HepG2 (cell line): Measurements from ENCODE around the gene USP20. TPM values are rescaled to one million over a fixed set of nuclear protein-coding genes. Genes with fewer than 3 reads are reported as not detected.
A peak's percentile ranks its signal among the peaks of the same experiment; 100 is the strongest.

ENCODE experiments used
- AGO2 ChIP-seq: fragments of 200-400 bp; formaldehyde crosslinking; optimal IDR thresholded peaks from 2 replicates; pipeline ENCODE3; 2017; ENCODE audit warnings: mild to moderate bottlenecking, low read depth, low read length, moderate library complexity
- CTCF ChIP-seq: sonication (generic); formaldehyde crosslinking; IDR thresholded peaks from 2 replicates; pipeline ENCODE4 v1.5.0; 2020; ENCODE audit warnings: mild to moderate bottlenecking, missing genetic modification reagents, moderate library complexity
- HDAC2 ChIP-seq: sonication (generic); formaldehyde crosslinking; IDR thresholded peaks from 2 replicates; pipeline ENCODE4 v1.4.0; 2020; ENCODE audit warnings: missing genetic modification reagents
- HNF1B ChIP-seq: sonication (generic); formaldehyde crosslinking; IDR thresholded peaks from 2 replicates; pipeline ENCODE4 v1.5.1; 2020; ENCODE audit warnings: mild to moderate bottlenecking, moderate library complexity, missing genetic modification reagents
- KAT8 ChIP-seq: IDR thresholded peaks from 2 replicates; pipeline ENCODE4 v1.6.1; 2016; ENCODE audit warnings: missing genetic modification reagents, missing compliant biosample characterization
- POLR2AphosphoS2 ChIP-seq: IDR thresholded peaks from 2 replicates; pipeline ENCODE4 v1.6.1; 2011; ENCODE audit warnings: low read depth, low read length, improper control_type of control experiment
- RAD21 ChIP-seq: fragments of 450-650 bp; formaldehyde crosslinking; IDR thresholded peaks from 2 replicates; pipeline ENCODE4 v1.5.0; 2020; ENCODE audit warnings: mild to moderate bottlenecking
- SETDB1 ChIP-seq: sonication (generic); formaldehyde crosslinking; IDR thresholded peaks from 2 replicates; pipeline ENCODE4 v1.5.1; 2020; ENCODE audit warnings: missing genetic modification reagents, mild to moderate bottlenecking, borderline replicate concordance
- XRCC5 ChIP-seq: fragments of 200-400 bp; formaldehyde crosslinking; optimal IDR thresholded peaks from 2 replicates; pipeline ENCODE3; 2017; ENCODE audit warnings: mild to moderate bottlenecking, low read length
- YY1 ChIP-seq: IDR thresholded peaks from 2 replicates; pipeline ENCODE4 v1.6.1; 2011; ENCODE audit warnings: low read length, low read depth, moderate library complexity, mild to moderate bottlenecking; ENCODE audit not compliant: insufficient read depth, insufficient replicate concordance
- ZNF574 ChIP-seq: sonication (generic); formaldehyde crosslinking; IDR thresholded peaks from 2 replicates; pipeline ENCODE4 v1.4.0; 2020; ENCODE audit warnings: missing genetic modification reagents
- ZNF782 ChIP-seq: sonication (generic); formaldehyde crosslinking; IDR thresholded peaks from 2 replicates; pipeline ENCODE4 v1.4.0; 2020; ENCODE audit warnings: missing genetic modification reagents, mild to moderate bottlenecking, borderline replicate concordance
- ZSCAN29 ChIP-seq: sonication (generic); formaldehyde crosslinking; conservative IDR thresholded peaks from 2 replicates; pipeline ENCODE4 v1.4.0; 2020; ENCODE audit warnings: mild to moderate bottlenecking, missing genetic modification reagents
- polyA plus RNA-seq, 8 experiments: library from polyadenylated mRNA; depleted of rRNA in 3 of 8; stranded (reverse) in 7 of 8; unstranded in 1 of 8; fragments of >200 nt; fragmentation: Illumina TruSeq in 4 of 8; extraction: Trizol in 4 of 8; gene quantifications; 2 replicates each; pipeline versions ENCODE4 v1.2.1 to v1.2.3, GENCODE V29; 2011 to 2016; ENCODE audit warnings: low read depth in 4 of 8, missing spikeins in 1 of 8, mixed read lengths in 1 of 8; ENCODE audit not compliant: insufficient read depth in 1 of 8
- total RNA-seq, 5 experiments: library from RNA; depleted of rRNA; stranded (reverse); fragments of >200 nt; fragmentation: Illumina TruSeq; extraction: Trizol; gene quantifications; 2 replicates each; pipeline ENCODE4 v1.2.3, GENCODE V29; 2016; ENCODE audit warnings: low read depth in 1 of 5
- TF ChIP-seq, protein P1 (sequence below): sonication (generic); formaldehyde crosslinking; IDR thresholded peaks from 2 replicates; pipeline ENCODE4 v1.4.0; 2020; ENCODE audit warnings: low read depth, mild to moderate bottlenecking, missing genetic modification reagents
- TF ChIP-seq, protein P2 (sequence below): IDR thresholded peaks from 2 replicates; pipeline ENCODE4 v1.6.1; 2016; ENCODE audit warnings: mild to moderate bottlenecking

The USP20 gene
- total and polyA plus RNA-seq, 2 of the 13 experiments (the other 11 are each of a cell fraction or from before 2014, with no cell fraction given) = 4.4 to 5.9 TPM

DNA sequence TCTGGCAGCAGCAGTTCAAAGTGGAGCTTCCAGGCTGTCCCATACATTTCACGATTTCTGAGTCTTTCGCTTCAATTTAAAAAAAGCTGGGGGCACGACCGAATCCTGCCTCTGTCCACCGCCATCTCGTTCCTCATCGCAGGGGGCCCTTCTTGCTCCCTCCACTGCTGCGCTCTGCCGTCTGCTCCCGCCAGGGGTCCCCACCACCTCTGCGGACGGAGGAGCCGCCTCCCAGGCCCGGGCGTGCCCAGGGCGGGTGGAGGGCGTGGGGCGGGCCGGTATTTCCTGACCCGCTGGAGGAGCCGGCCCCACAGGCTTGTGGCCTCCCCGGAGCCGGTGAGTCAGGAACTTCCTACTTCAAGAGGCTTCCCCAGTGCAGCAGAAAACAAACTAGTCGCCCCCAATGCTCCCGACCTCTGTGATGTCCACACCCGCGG lies 50.4 kb downstream of the USP20 start (continued):
- TF ChIP-seq, protein P1, sequence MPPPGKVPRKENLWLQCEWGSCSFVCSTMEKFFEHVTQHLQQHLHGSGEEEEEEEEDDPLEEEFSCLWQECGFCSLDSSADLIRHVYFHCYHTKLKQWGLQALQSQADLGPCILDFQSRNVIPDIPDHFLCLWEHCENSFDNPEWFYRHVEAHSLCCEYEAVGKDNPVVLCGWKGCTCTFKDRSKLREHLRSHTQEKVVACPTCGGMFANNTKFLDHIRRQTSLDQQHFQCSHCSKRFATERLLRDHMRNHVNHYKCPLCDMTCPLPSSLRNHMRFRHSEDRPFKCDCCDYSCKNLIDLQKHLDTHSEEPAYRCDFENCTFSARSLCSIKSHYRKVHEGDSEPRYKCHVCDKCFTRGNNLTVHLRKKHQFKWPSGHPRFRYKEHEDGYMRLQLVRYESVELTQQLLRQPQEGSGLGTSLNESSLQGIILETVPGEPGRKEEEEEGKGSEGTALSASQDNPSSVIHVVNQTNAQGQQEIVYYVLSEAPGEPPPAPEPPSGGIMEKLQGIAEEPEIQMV (CRISPR knock-in tag) = peak; percentile 26; the same call in 1 of the 2 replicates
- TF ChIP-seq, protein P2, sequence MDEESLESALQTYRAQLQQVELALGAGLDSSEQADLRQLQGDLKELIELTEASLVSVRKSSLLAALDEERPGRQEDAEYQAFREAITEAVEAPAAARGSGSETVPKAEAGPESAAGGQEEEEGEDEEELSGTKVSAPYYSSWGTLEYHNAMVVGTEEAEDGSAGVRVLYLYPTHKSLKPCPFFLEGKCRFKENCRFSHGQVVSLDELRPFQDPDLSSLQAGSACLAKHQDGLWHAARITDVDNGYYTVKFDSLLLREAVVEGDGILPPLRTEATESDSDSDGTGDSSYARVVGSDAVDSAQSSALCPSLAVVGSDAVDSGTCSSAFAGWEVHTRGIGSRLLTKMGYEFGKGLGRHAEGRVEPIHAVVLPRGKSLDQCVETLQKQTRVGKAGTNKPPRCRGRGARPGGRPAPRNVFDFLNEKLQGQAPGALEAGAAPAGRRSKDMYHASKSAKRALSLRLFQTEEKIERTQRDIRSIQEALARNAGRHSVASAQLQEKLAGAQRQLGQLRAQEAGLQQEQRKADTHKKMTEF = peak; percentile 46; the same call in 1 of the 2 replicates
- TF ChIP-seq XRCC5 (peak; percentile 96), KAT8 (CRISPR knock-in tag) (peak; percentile 68; the same call in 1 of the 2 replicates), RAD21 (CRISPR knock-in tag) (peak; percentile 91), HNF1B (CRISPR knock-in tag) (peak; percentile 70; the same call in 1 of the 2 replicates), SETDB1 (CRISPR knock-in tag) (0 out of 2 replicates have a peak, but pooled peaks have one; percentile 27), ZNF782 (CRISPR knock-in tag) (peak; percentile 39; the same call in 1 of the 2 replicates), POLR2AphosphoS2 (no peak), CTCF (CRISPR knock-in tag) (peak; percentile 96), HDAC2 (peak; percentile 37; the same call in 1 of the 2 replicates), ZSCAN29 (CRISPR knock-in tag) (0 out of 2 replicates have a peak, but pooled peaks have one; percentile 49), YY1 (peak; percentile 72), AGO2 (peak; percentile 63), ZNF574 (CRISPR knock-in tag) (0 out of 2 replicates have a peak, but pooled peaks have one; percentile 26)
